A673 (cell line): ENCODE measurements around the gene FOXK1. TPM values are rescaled to one million over a fixed set of nuclear protein-coding genes. Genes with fewer than 3 reads are reported as not detected.

Experiments used
- BruUV-seq: library from RNA; stranded (reverse); fragments of 400-500 nt; replicated peaks from 2 replicates; lab custom pipeline; 2021; lab: Mats Ljungman, UMichigan
- CTCF ChIA-PET: fragments of 300-600 bp; sonication (Branson Sonifier 250); formaldehyde crosslinking; loops from one replicate; lab custom pipeline; 2022; ENCODE audit warnings: antibody characterized with exemption; lab: Charles Lee
- POLR2A ChIA-PET: fragments of 300-600 bp; sonication (Branson Sonifier 250); formaldehyde crosslinking; loops from one replicate; lab custom pipeline; 2022; ENCODE audit warnings: antibody characterized with exemption; ENCODE audit not compliant: low non-redundant PET; lab: Charles Lee
- DNase-seq: peaks from one replicate; pipeline ENCODE4 v3.0.0-alpha.2; 2015; ENCODE audit warnings: low spot score
- H3K27ac ChIP-seq: fragments of 200-600 bp; sonication (generic); 2 replicates; pipeline ENCODE4 v1.5.1; 2016; ENCODE audit warnings: mixed run types, low read depth, mild to moderate bottlenecking, mixed read lengths, antibody characterized with exemption, low read length; ENCODE audit not compliant: poor library complexity, severe bottlenecking
- H3K27me3 ChIP-seq: fragments of 200-600 bp; sonication (generic); replicated peaks from 2 replicates; pipeline ENCODE4 v1.6.1; 2017; ENCODE audit warnings: mixed run types, low read depth, mild to moderate bottlenecking, mixed read lengths, antibody characterized with exemption, low read length; ENCODE audit not compliant: insufficient read depth, poor library complexity
- H3K36me3 ChIP-seq: fragments of 200-600 bp; sonication (generic); 2 replicates; pipeline ENCODE4 v1.6.1; 2016; ENCODE audit warnings: mixed run types, mild to moderate bottlenecking, mixed read lengths, antibody characterized with exemption, low read length; ENCODE audit not compliant: insufficient read depth, poor library complexity, severe bottlenecking
- H3K4me1 ChIP-seq: fragments of 200-600 bp; sonication (generic); 2 replicates; pipeline ENCODE4 v1.6.1; 2017; ENCODE audit warnings: mixed run types, mild to moderate bottlenecking, mixed read lengths, antibody characterized with exemption, low read length; ENCODE audit not compliant: insufficient read depth, poor library complexity, severe bottlenecking
- H3K4me3 ChIP-seq: fragments of 200-600 bp; sonication (generic); 2 replicates; pipeline ENCODE4 v1.5.1; 2016; ENCODE audit warnings: low read depth, mixed run types, mild to moderate bottlenecking, mixed read lengths, low read length; ENCODE audit not compliant: poor library complexity, severe bottlenecking
- H3K9me3 ChIP-seq: fragments of 200-600 bp; sonication (generic); 2 replicates; pipeline ENCODE4 v1.6.1; 2016; ENCODE audit warnings: mixed run types, low read depth, mild to moderate bottlenecking, mixed read lengths, antibody characterized with exemption, low read length; ENCODE audit not compliant: poor library complexity, severe bottlenecking
- CTCF ChIP-seq: fragments of 300-800, 200-600 bp; sonication (generic); conservative IDR thresholded peaks from 2 replicates; pipeline ENCODE4 v1.5.1; 2017; ENCODE audit warnings: low read depth, mild to moderate bottlenecking, antibody characterized with exemption, low read length, moderate library complexity, mixed read lengths
- EZH2 ChIP-seq: fragments of 200-600 bp; sonication (generic); IDR thresholded peaks from 2 replicates; pipeline ENCODE4 v1.6.1; 2017; ENCODE audit warnings: borderline replicate concordance, low read depth, mild to moderate bottlenecking, mixed read lengths, antibody characterized with exemption, low read length; ENCODE audit not compliant: poor library complexity, severe bottlenecking
- intact Hi-C: fragments of 100-400 bp; cut with micrococcal nuclease; formaldehyde crosslinking; loops from one replicate; pipeline ENCODE4 v1.10.0; 2022; ENCODE audit not compliant: unreplicated experiment
- total RNA-seq: library from RNA; stranded (reverse); gene quantifications from 2 replicates; pipeline ENCODE4 v1.2.3, GENCODE V29; 2021

FOXK1 gene
- total RNA-seq, 1 experiment from 2014 or later = 43.8 TPM

DNA sequence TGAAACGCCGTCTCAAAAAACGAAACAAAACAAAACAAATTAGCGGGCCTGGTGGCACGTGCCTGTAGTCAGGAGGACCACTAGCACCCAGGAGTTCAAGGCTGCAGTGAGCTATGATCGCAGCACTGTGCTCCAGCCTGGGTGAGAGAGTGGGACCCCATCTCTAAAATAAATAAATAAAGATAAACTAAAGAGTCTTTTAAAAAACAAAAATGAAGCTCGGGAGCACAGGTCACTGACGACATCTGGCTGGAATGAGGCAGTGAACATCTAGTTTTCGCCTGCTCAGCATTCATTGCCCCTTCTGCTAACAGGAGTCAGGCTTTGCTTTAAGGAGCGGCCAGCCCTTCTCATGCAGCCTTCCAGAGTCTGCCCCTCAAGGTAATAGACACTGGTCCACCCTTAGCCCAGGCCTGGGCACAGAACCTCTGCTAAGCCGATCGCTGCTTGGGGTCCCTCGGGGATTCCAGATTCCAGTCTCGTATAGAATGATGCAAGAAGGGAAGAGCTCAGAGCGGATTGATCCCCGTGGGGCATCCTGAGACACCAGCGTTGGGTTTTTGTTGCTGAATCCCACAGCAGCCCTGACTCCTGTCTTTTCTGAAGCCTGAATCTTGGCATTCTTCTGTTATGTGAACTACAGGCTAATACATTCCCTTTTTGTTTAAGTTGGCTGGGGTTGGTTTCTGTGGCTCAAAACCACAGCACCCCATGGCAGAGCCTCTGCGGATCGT is 14.2 kb upstream of the FOXK1 start:
- intact Hi-C loops = no loop called here
- BruUV-seq = no TSS peak
- ChIA-PET POLR2A (no interaction called here), CTCF (no interaction called here)
- H3K9me3 ChIP-seq = no peaks in the 10 kb centered on the region
- H3K4me3 ChIP-seq = no peak overlapping the region
- DNase-seq = peak; percentile 48
- peaks cover 5% of the 10 kb centered on the region for H3K4me1 ChIP-seq
- H3K36me3 ChIP-seq = no peaks in the 10 kb centered on the region
- no peaks in the 10 kb centered on the region for H3K27me3 ChIP-seq
- TF ChIP-seq EZH2 (no peak), CTCF (no peak)
- peak overlapping the region; percentile 1 for H3K27ac ChIP-seq

- Histone ChIP-seq H3K9me3 (no peaks in the 10 kb centered on the region), H3K27me3 (no peaks in the 10 kb centered on the region), H3K4me3 (no peak overlapping the region), H3K27ac (peak overlapping the region; percentile 1), H3K4me1 (peaks cover 5% of the 10 kb centered on the region), H3K36me3 (no peaks in the 10 kb centered on the region)
- ChIA-PET CTCF (no interaction called here), POLR2A (no interaction called here)
- BruUV-seq = no TSS peak
- intact Hi-C loops = no loop called here
- no peak for DNase-seq
- TF ChIP-seq EZH2 = no peak
- TF ChIP-seq CTCF = no peak
These were observed 13.6 kb upstream of the FOXK1 start for GRCh38 chr7:4668510-4668847.

DNA sequence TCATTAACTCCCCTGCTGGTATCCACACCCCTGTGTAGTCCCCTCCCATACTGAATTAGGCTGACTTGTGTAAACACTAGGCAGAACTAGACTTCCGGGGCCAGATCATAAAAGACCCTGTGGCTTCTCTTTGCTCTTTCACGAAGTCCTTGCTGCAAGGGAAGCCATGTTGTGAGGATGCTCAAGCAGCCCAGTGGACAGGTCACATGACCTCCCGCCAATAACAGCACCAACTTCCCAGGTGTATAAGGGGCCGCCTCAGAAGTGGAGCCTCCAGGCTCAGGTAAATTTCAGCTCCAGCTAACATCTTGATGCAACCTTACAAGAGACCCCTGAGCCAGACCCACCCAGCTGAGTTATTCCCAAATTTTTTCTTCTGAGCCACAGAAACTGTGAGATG is 11.3 kb upstream of the FOXK1 start:
- BruUV-seq = no TSS peak
- Histone ChIP-seq H3K27me3 (no peaks in the 10 kb centered on the region), H3K9me3 (peaks cover 6% of the 10 kb centered on the region), H3K27ac (no peak overlapping the region), H3K36me3 (no peaks in the 10 kb centered on the region), H3K4me1 (no peaks in the 10 kb centered on the region), H3K4me3 (no peak overlapping the region)
- CTCF ChIA-PET = no interaction called here
- no peak for DNase-seq
- POLR2A ChIA-PET = no interaction called here
- intact Hi-C loops = no loop called here
- TF ChIP-seq CTCF (no peak), EZH2 (no peak)
